GM18861 (cell line): ENCODE data around the gene RNASE3.
"Not testable (repeated sequence)": the region's sequence is repeated elsewhere in the genome, so short reads cannot be mapped to it uniquely, and the experiment has no call there.

ENCODE experiments used
- ATAC-seq: cut with Tn5 transposase; IDR thresholded peaks from one replicate; pipeline ENCODE4 v1.9.1; 2021; ENCODE audit not compliant: unreplicated experiment

The RNASE3 gene

GRCh38 chr14:20910822-20911221 is 19.6 kb downstream of the RNASE3 start:
- ATAC-seq, result not testable (repeated sequence)

- not testable (repeated sequence) for ATAC-seq
These were observed 28.0 kb downstream of the RNASE3 start for GRCh38 chr14:20919038-20919756.

GRCh38 chr14:20923766-20924297 is 32.6 kb downstream of the RNASE3 start:
- not testable (repeated sequence) for ATAC-seq

GRCh38 chr14:20934148-20934762 is 43.1 kb downstream of the RNASE3 start:
- no peak for ATAC-seq

- no peak for ATAC-seq
These were observed 44.3 kb downstream of the RNASE3 start for GRCh38 chr14:20935303-20935984.
